Left ventricle myocardium inferior (tissue), 1 donor: ENCODE results near the gene CHST1. TPM values are rescaled to one million over a fixed set of nuclear protein-coding genes. Genes with fewer than 3 reads are reported as not detected.

Source experiments
- DNase-seq: peaks from one replicate; pipeline ENCODE4 v3.0.0-alpha.2; 2020
- H3K27ac ChIP-seq: fragments of 200-600 bp; replicated peaks from 2 replicates; pipeline ENCODE4 v1.8.0; 2021
- H3K27me3 ChIP-seq: fragments of 200-600 bp; 2 replicates; pipeline ENCODE4 v1.8.0; 2021; ENCODE audit warnings: low read depth
- H3K36me3 ChIP-seq: fragments of 200-600 bp; 2 replicates; pipeline ENCODE4 v1.8.0; 2021
- H3K4me1 ChIP-seq: fragments of 200-600 bp; 2 replicates; pipeline ENCODE4 v1.8.0; 2021
- H3K4me3 ChIP-seq: fragments of 200-600 bp; 2 replicates; pipeline ENCODE4 v1.8.0; 2021; ENCODE audit warnings: mild to moderate bottlenecking, moderate library complexity
- H3K9me3 ChIP-seq: fragments of 200-600 bp; replicated peaks from 2 replicates; pipeline ENCODE4 v1.8.0; 2021
- CTCF ChIP-seq: fragments of 200-600 bp; IDR thresholded peaks from 2 replicates; pipeline ENCODE4 v1.8.0; 2021; ENCODE audit warnings: antibody characterized with exemption, mild to moderate bottlenecking, borderline replicate concordance
- intact Hi-C: fragments of 100-400 bp; cut with micrococcal nuclease; formaldehyde crosslinking; loops from one replicate; pipeline ENCODE4 v1.11.0; 2022
- total RNA-seq: library from RNA; stranded (reverse); fragmentation: NEBNext Ultra II Directional; extraction: Animal tissue kit (Norgen Biotek cat#: 25700); gene quantifications from one replicate; pipeline ENCODE4 v1.2.1, GENCODE V29; 2021
- donor health status: DM: no; HTN: yes; CAD: no; lungs with severe emphysema.

CHST1 gene
- total RNA-seq, 1 donor from 2014 or later: 2.9 TPM

GRCh38 chr11:45704133-45704532 is 38.7 kb upstream of the CHST1 start:
- Histone ChIP-seq H3K4me3 (no peak overlapping the region), H3K9me3 (no peaks in the 10 kb centered on the region)
- TF ChIP-seq CTCF: no peak

DNA sequence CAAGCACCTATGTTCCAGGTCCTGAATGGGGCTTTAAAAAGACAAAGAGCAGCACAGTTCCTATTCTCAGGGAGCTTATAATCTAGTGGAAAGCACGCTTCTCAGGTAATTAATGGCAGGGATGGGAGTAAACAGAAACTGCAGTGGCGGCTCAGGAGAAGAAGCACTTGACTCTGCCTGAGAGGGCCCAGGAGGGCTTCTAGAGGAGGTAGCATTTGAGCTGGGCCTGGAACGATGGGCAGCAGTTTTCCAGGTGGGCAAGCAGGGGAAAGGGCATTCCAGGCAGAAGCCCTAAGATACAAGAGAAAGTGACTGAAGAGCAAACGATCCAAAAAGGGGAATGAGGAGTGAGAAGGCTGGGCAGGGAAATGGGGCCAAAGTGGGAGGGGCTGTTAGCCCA is 37.1 kb upstream of the CHST1 start:
- Histone ChIP-seq H3K4me3 (no peak overlapping the region), H3K4me1 (no peaks in the 10 kb centered on the region), H3K27ac (no peak overlapping the region), H3K27me3 (peaks cover 18% of the 10 kb centered on the region), H3K9me3 (no peaks in the 10 kb centered on the region), H3K36me3 (no peaks in the 10 kb centered on the region)
- intact Hi-C loops: no loop called here
- no peak for TF ChIP-seq CTCF
- no peak for DNase-seq

More at GRCh38 chr11:45704133-45704532, 38.7 kb upstream of the CHST1 start:
- Histone ChIP-seq H3K36me3 (no peaks in the 10 kb centered on the region), H3K27me3 (peaks cover 30% of the 10 kb centered on the region), H3K4me1 (no peaks in the 10 kb centered on the region), H3K27ac (no peak overlapping the region)
- intact Hi-C loops: no loop called here
- no peak for DNase-seq

GRCh38 chr11:45698777-45699497 is 33.5 kb upstream of the CHST1 start:
- no peak overlapping the region for H3K27ac ChIP-seq
- H3K36me3 ChIP-seq: no peaks in the 10 kb centered on the region
- TF ChIP-seq CTCF: no peak
- no peaks in the 10 kb centered on the region for H3K9me3 ChIP-seq
- DNase-seq: no peak
- no peaks in the 10 kb centered on the region for H3K4me1 ChIP-seq
- intact Hi-C loops: no loop called here
- no peaks in the 10 kb centered on the region for H3K27me3 ChIP-seq
- no peak overlapping the region for H3K4me3 ChIP-seq

DNA sequence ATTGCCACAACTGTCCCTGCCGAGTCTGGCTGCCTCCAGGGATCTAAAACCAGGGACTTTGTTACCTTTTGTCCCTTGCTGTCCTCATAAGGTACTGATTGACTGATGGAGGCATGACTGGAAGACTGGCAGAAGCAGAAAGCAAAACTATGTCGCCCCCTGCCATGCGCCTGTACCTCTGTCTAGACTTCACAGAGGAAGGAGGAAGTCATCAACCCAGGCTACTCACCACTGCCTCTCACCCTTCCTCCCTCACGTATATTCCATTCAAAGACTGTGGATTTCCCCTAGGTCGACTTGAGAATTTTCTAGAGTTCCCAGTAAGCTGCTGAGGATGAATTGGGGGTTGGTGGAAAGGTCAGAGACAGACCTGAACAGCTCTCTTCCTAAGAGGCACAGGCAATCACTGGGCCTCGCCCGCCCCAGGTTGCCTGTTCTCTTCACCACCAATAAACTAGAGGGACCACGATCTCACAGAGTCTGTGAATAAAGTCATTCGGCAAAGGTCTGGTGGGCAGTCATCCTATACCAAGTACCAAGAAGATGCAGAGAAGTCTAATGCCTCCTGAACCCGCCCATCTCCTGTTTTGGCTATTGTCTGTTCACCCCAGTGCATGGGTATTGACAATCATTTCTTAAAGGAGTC is 27.5 kb upstream of the CHST1 start:
- Histone ChIP-seq H3K27me3 (no peaks in the 10 kb centered on the region), H3K4me3 (no peak overlapping the region), H3K9me3 (no peaks in the 10 kb centered on the region), H3K36me3 (no peaks in the 10 kb centered on the region), H3K4me1 (no peaks in the 10 kb centered on the region), H3K27ac (no peak overlapping the region)
- intact Hi-C loops: no loop called here
- DNase-seq: no peak
- no peak for TF ChIP-seq CTCF

- H3K36me3 ChIP-seq: no peaks in the 10 kb centered on the region
- H3K4me3 ChIP-seq: no peak overlapping the region
- no peaks in the 10 kb centered on the region for H3K4me1 ChIP-seq
- peaks cover 10% of the 10 kb centered on the region for H3K27me3 ChIP-seq
- H3K27ac ChIP-seq: no peak overlapping the region
- no peak for TF ChIP-seq CTCF
- no peaks in the 10 kb centered on the region for H3K9me3 ChIP-seq
- DNase-seq: no peak
- intact Hi-C loops: no loop called here
Observed at GRCh38 chr11:45688472-45689033, 23.1 kb upstream of the CHST1 start.
